Inferior parietal cortex (tissue), 1 donor: ENCODE data around the gene CLEC3A.
"Not testable (repeated sequence)": the region's sequence is repeated elsewhere in the genome, so short reads cannot be mapped to it uniquely, and the experiment has no call there.

Experiments
- DNase-seq: peaks from one replicate; pipeline ENCODE4 v3.0.0-alpha.2; 2016; ENCODE audit errors: extremely low spot score

Gene CLEC3A

GRCh38 chr16:78034530-78034929, 12.2 kb downstream of the CLEC3A start:
- DNase-seq, result no peak

GRCh38 chr16:78035012-78035411, 12.7 kb downstream of the CLEC3A start:
- no peak for DNase-seq

- DNase-seq, result no peak
Measured at GRCh38 chr16:78040396-78040795, 18.0 kb downstream of the CLEC3A start.

- peak; percentile 22 for DNase-seq
Measured at GRCh38 chr16:78045865-78046581, 23.7 kb downstream of the CLEC3A start.

- no peak for DNase-seq
Measured at GRCh38 chr16:78048319-78048718, 26.0 kb downstream of the CLEC3A start.

- no peak for DNase-seq
Measured at GRCh38 chr16:78050734-78051400, 28.5 kb downstream of the CLEC3A start.

GRCh38 chr16:78057803-78058564, 35.6 kb downstream of the CLEC3A start:
- DNase-seq, result no peak

GRCh38 chr16:78059806-78060205, 37.5 kb downstream of the CLEC3A start:
- DNase-seq, result not testable (repeated sequence)

GRCh38 chr16:78060295-78060694, 37.9 kb downstream of the CLEC3A start:
- DNase-seq, result no peak

- no peak for DNase-seq
Measured at GRCh38 chr16:78060809-78061208, 38.5 kb downstream of the CLEC3A start.

GRCh38 chr16:78065319-78065718, 43.0 kb downstream of the CLEC3A start:
- no peak for DNase-seq

- DNase-seq, result no peak
Measured at GRCh38 chr16:78069913-78070312, 47.6 kb downstream of the CLEC3A start.

- DNase-seq, result no peak
Measured at GRCh38 chr16:78072275-78072674, 49.9 kb downstream of the CLEC3A start.

- no peak for DNase-seq
Measured at GRCh38 chr16:78075800-78076199, 53.5 kb downstream of the CLEC3A start.

- DNase-seq, result no peak
Measured at GRCh38 chr16:78081341-78081740, 59.0 kb downstream of the CLEC3A start.
